AG04449 (cell line): ENCODE results near the gene ZBTB45.

Experiments
- CTCF ChIA-PET: fragments of 350-600 bp; formaldehyde crosslinking; extraction: SDS; loops from one replicate; lab custom pipeline; 2021; ENCODE audit warnings: antibody characterized with exemption; lab: Yijun Ruan, JAX
- POLR2A ChIA-PET: fragments of 400-600, 350-600 bp; formaldehyde crosslinking; extraction: SDS; loops from one replicate; lab custom pipeline; 2020; ENCODE audit warnings: antibody characterized with exemption, inconsistent platforms; lab: Yijun Ruan, JAX
- DNase-seq: peaks from one replicate; pipeline ENCODE4 v3.0.0-alpha.2; 2010; ENCODE audit warnings: low read depth, low spot score
- H3K4me3 ChIP-seq: 2 replicates; pipeline ENCODE4 v1.5.1; 2011; ENCODE audit warnings: low read depth, mild to moderate bottlenecking, control low read depth, low read length
- CTCF ChIP-seq: IDR thresholded peaks from one replicate; pipeline ENCODE4 v1.5.1; 2011; ENCODE audit warnings: mild to moderate bottlenecking, moderate library complexity, low read length, control low read depth, inconsistent platforms; ENCODE audit not compliant: insufficient read depth; ENCODE audit errors: missing control alignments

ZBTB45 gene

GRCh38 chr19:58551123-58551497 is 31.5 kb upstream of the ZBTB45 start:
- DNase-seq, result no peak
- POLR2A ChIA-PET, result interaction anchor here (0.6 kb wide), 1 partner anchor 10 kb away, joined by 3 read pairs; no protein-coding TSS in a partner anchor
- no peak overlapping the region for H3K4me3 ChIP-seq
- CTCF ChIA-PET, result no interaction called here
- no peak for TF ChIP-seq CTCF

GRCh38 chr19:58550362-58551122 is 30.9 kb upstream of the ZBTB45 start:
- CTCF ChIA-PET, result no interaction called here
- DNase-seq, result no peak
- no peak overlapping the region for H3K4me3 ChIP-seq
- TF ChIP-seq CTCF, result no peak
- POLR2A ChIA-PET, result no interaction called here

GRCh38 chr19:58549664-58550361 is 30.2 kb upstream of the ZBTB45 start:
- POLR2A ChIA-PET, result no interaction called here
- no peak overlapping the region for H3K4me3 ChIP-seq
- TF ChIP-seq CTCF, result no peak
- CTCF ChIA-PET, result no interaction called here
- DNase-seq, result no peak

GRCh38 chr19:58548859-58549663 is 29.5 kb upstream of the ZBTB45 start:
- H3K4me3 ChIP-seq, result no peak overlapping the region
- ChIA-PET CTCF (no interaction called here), POLR2A (no interaction called here)
- no peak for TF ChIP-seq CTCF
- no peak for DNase-seq

- ChIA-PET POLR2A (interaction anchor here (1.0 to 1.5 kb wide), 2 partner anchors 10 to 28 kb away, joined by 3 to 5 read pairs; partner anchors contain the start of gene ZBTB45), CTCF (interaction anchor here (0.7 to 1.0 kb wide), 3 partner anchors 14 to 28 kb away, joined by 3 read pairs; partner anchors contain the start of gene ZBTB45)
Measured at GRCh38 chr19:58547323-58548312, 28.0 kb upstream of the ZBTB45 start.

More at GRCh38 chr19:58547323-58548312, 28.0 kb upstream of the ZBTB45 start:
- no peak for TF ChIP-seq CTCF
- DNase-seq, result no peak
- H3K4me3 ChIP-seq, result peak overlapping the region; percentile 84; the same call in 1 of the 2 replicates
